ENCODE results near the gene SNX33.
"Not testable (repeated sequence)": the region's sequence is repeated elsewhere in the genome, so short reads cannot be mapped to it uniquely, and the experiment has no call there.

The SNX33 gene

GRCh38 chr15:75703440-75704262, 55.9 kb downstream of the SNX33 start:
- DNase-seq: not testable (repeated sequence)

DNA sequence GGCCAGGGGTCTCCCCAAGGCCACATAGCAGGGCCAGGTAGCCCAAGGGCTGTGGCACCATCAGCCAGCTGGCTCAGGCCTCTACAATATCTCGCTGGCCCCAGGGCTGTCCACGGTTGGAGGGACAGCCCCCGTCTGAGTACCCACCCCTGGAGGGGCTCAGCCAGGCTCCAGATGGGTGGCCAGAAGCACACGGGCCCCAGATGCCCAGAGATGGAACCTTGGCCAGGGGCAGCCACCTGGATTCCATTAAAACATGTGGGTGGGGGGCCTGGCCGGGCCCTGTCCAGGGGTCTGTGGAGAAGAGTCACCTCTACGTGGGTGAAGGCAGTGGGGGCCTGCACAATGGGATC, 56.5 kb downstream of the SNX33 start:
- DNase-seq: no peak

DNA sequence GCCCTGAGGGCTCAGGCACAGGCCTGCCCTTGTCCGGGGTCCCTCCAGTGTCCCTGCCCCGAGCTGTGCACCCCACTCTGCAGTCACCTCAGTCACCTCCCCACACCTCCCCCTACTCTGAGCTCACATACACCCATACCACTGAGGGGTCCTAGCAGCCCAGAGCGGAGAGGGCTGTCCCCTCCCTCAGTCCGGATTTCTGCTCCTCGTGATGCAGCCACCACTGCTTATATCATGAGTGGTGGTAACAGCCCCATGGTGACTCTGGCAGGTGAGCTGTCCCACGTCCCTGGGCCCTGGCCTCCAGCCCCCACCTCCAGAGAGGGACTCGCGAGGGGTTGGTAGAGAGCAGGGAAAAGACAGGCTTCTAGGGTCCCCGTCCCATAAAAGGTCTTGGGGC, 56.9 kb downstream of the SNX33 start:
- DNase-seq: no peak

GRCh38 chr15:75705375-75705774, 57.7 kb downstream of the SNX33 start:
- DNase-seq: not testable (repeated sequence)

DNA sequence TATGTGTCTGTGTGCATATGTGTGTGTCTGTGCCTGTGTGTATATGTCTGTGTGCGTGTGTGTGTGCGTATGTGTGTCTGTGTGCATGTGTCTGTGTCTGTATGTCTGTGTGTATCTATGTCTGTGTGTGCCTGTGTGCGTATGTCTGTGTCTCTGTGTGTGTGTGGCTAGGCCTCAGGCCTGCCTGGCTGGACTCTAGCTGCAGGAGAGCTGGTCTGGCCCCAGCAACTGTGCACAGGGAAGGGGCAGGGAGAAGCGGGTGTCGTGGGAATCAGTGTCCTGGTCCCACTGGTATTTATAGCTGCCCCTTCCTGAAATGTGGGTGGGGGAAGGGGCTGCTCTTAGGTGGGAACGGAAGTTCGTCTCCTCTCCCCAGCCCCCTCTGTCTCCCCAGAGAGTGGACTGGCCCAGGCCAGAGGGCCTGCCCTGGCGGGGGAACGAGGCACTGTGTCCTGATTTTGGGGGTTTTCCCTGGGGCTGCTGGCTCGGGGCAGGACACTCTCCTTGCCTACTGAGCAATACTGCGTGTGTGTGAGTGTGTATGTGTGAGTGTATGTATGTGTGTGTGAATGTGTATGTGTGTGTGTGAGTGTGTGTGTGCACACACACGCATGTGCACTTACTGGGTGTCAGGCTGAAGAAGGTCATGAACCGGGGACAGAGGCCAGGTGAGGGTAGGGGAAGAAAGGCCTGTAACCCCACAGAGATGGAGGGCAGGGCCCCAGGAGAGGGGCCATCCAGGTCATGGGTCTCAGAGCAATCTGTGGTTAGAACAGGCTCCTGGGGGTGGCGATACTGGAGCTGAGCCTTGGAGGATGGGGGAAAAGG, 58.4 kb downstream of the SNX33 start:
- DNase-seq: no peak

- no peak for DNase-seq
Measured at GRCh38 chr15:75706682-75706954, 58.9 kb downstream of the SNX33 start.

GRCh38 chr15:75709458-75709857, 61.7 kb downstream of the SNX33 start:
- DNase-seq: not testable (repeated sequence)

- DNase-seq: not testable (repeated sequence)
Measured at GRCh38 chr15:75710874-75711273, 63.2 kb downstream of the SNX33 start.

- DNase-seq: not testable (repeated sequence)
Measured at GRCh38 chr15:75711495-75711894, 63.8 kb downstream of the SNX33 start.

All from NCI-H1048 (cell line).